Uterus (tissue), 2 donors: Measurements from ENCODE around the gene RNF181.

Experiments used
- CTCF ChIP-seq, 4 experiments: fragments of 200-600 bp in 2 of 4; fragments of 450-650 bp in 2 of 4; sonication (generic) in 2 of 4; IDR thresholded peaks; one replicate each; pipeline ENCODE4 v1.5.1; 2016 to 2019; ENCODE audit warnings: antibody characterized with exemption in 4 of 4, mild to moderate bottlenecking in 2 of 4, moderate library complexity in 1 of 4
- POLR2A ChIP-seq, 2 donors: fragments of 450-650 bp; IDR thresholded peaks; one replicate each; pipeline ENCODE4 v1.6.1; 2016; ENCODE audit warnings: antibody characterized with exemption in 2 of 2, mild to moderate bottlenecking in 1 of 2, moderate library complexity in 1 of 2

GRCh38 chr2:85589181-85589580 lies 6.4 kb upstream of the RNF181 start:
- TF ChIP-seq CTCF (IDR thresholded peaks at IDR 0.05) (no peak), POLR2A (IDR thresholded peaks at IDR 0.05) (no peak)
